ENCODE data around the gene SESTD1.
"Not testable (repeated sequence)": the region's sequence is repeated elsewhere in the genome, so short reads cannot be mapped to it uniquely, and the experiment has no call there.

The SESTD1 gene

DNA sequence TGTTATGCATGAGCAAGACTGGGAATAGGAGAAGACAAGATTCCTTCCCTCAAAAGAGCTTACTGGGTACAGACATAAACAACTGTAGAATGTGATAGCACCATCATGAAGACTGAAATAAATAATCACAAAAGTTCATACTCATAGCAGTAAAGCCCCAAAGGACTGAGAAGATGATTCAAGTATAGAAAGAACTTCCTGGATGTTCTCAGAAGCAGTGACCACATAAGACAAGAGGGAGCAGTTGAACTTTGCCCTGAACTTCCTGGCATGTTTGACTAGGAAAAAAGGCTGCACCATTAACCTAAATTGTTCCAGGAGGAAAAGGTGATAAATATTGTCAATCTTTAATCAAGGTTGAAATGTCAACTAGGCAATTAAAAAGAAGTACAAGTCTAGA, 156.9 kb downstream of the SESTD1 start:
- Mint-ChIP-seq H3K4me3 (no peak overlapping the region), H3K36me3 (ENCODE audit: low read depth) (peaks cover 52% of the 10 kb centered on the region), H3K9me3 (no peaks in the 10 kb centered on the region), H3K27me3 (no peaks in the 10 kb centered on the region), H3K4me1 (ENCODE audit: low read depth) (peaks cover 9% of the 10 kb centered on the region), H3K27ac (no peak overlapping the region)
- intact Hi-C loops (cut with micrococcal nuclease), result no loop called here

DNA sequence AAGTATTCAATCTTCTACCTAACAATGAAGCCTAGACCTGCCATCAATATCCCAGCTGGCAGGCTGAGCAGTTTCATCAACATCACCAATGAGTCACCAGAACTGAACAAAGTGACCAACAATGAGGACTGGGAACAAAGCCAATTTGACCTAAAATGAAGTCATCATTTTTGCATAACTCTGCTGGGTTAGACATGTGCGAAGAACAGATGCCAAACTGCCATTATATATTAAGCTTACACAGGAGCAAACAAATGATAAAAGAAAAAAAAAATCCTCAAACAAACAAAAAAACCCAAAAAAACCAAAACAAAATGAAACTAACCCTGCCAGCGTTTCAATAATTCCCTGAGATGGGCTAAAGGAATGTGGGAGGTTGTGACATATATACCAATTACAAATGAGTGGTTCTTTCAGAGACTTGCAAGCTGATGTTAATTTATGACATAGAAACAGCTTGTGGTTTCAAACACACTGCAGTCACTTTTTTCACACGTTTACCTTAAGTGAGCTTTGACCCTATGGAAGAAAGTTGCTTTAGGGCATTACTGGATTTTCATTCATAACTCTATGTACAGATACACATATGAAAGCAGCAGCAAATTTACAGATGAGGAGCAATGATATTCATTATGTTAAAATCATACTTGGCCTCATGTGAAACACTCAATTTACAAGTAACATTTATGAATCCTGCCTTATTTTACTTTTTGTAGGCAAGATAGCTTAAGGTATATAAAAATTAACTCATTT, 157.8 kb downstream of the SESTD1 start:
- Mint-ChIP-seq H3K27ac (no peak overlapping the region), H3K4me1 (ENCODE audit: low read depth) (peaks cover 9% of the 10 kb centered on the region), H3K4me3 (no peak overlapping the region), H3K36me3 (ENCODE audit: low read depth) (peaks cover 46% of the 10 kb centered on the region), H3K27me3 (no peaks in the 10 kb centered on the region), H3K9me3 (no peaks in the 10 kb centered on the region)
- intact Hi-C loops (cut with micrococcal nuclease), result no loop called here

DNA sequence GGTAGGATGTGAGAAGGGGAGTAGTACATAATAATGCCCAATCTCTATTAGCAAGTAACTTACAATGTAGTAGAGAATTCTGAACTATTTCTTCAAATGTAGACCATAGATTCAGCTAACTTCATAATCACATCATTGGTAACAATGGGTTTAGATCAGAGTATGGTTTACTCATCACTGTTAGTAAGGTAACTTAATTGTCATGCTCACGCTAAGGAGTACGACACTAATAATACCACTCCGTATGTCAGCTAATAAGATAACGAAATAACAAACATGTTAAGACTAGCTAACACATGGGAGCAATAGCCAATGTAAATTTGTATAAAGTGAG, 158.3 kb downstream of the SESTD1 start:
- intact Hi-C loops (cut with micrococcal nuclease), result no loop called here
- H3K27ac Mint-ChIP-seq, result no peak overlapping the region
- no peak overlapping the region for H3K4me3 Mint-ChIP-seq
- peaks cover 9% of the 10 kb centered on the region for H3K4me1 Mint-ChIP-seq (ENCODE audit: low read depth)
- H3K9me3 Mint-ChIP-seq, result no peaks in the 10 kb centered on the region
- H3K36me3 Mint-ChIP-seq (ENCODE audit: low read depth), result peaks cover 41% of the 10 kb centered on the region
- H3K27me3 Mint-ChIP-seq, result no peaks in the 10 kb centered on the region

DNA sequence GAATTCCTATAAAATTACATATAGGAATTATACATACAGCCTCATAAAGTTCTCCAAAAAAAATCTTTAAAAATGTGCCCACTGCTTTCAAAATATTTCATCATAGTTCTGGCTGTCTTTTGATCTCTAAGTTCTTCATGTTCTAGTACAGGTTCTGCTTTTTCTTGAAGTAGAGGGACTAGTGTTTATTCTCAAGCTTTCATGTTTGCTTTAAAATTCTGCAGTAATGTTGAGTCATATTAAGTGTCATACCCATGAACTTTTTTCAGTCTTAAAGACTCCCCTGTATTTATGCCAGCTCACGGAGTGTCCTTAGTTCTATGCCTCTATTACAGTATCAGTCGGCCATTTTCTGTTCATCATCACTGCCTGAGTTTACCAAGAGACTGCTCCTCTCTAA, 159.9 kb downstream of the SESTD1 start:
- H3K27me3 Mint-ChIP-seq, result no peaks in the 10 kb centered on the region
- peaks cover 28% of the 10 kb centered on the region for H3K36me3 Mint-ChIP-seq (ENCODE audit: low read depth)
- intact Hi-C loops (cut with micrococcal nuclease), result no loop called here
- H3K27ac Mint-ChIP-seq, result no peak overlapping the region
- H3K4me3 Mint-ChIP-seq, result no peak overlapping the region
- H3K9me3 Mint-ChIP-seq, result no peaks in the 10 kb centered on the region
- peaks cover 9% of the 10 kb centered on the region for H3K4me1 Mint-ChIP-seq (ENCODE audit: low read depth)

DNA sequence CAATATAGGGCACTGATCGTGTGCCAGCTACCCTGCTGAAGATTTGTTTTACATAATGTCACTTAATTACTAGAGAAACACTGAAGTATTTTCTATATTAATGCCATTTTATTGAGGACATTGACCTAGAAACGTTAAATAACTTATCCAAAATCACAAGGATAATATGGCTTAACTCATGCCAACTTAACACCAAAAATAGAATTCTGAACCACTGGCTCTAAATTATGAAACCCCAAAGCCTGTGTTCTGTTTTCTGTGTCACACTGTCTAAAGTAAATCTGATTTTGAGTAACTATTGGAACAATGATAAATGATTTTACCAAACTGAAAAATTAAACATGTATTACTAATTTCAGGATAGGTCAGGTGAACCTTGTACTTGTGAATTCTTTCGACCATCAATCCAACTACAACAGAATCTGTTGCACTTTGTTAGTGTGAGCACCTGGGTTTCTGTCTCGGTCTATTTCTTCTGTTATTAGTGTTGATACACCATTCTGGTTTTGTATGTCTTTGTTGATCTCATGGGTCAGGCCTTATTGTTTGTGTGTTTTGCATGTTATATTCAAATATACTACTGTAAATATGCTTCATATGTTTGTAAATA, 166.4 kb downstream of the SESTD1 start:
- intact Hi-C loops (cut with micrococcal nuclease), result no loop called here
- H3K36me3 Mint-ChIP-seq (ENCODE audit: low read depth), result peaks cover 6% of the 10 kb centered on the region

DNA sequence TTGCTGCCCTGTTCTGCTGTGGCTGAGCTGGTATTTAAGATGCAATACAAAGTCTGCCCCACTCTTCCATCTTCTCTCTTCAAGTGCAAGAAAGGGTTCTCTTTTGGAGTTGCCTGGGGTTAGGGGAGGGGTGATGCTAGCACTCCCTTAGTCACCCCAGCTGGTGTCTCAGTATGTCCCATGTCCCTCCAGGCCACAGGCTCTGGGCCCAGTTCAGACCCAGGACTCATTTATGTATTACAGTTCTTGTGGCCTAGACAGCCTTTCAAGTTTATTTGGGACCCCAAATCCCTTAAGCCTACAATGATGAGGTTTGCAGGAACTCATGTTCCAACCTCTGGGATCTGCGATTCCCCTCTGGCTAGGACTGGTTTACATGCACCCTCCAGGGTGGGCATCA, 167.5 kb downstream of the SESTD1 start:
- Mint-ChIP-seq H3K9me3 (peaks cover 3% of the 10 kb centered on the region), H3K4me1 (ENCODE audit: low read depth) (peaks cover 6% of the 10 kb centered on the region), H3K27me3 (no peaks in the 10 kb centered on the region), H3K36me3 (ENCODE audit: low read depth) (no peaks in the 10 kb centered on the region), H3K27ac (no peak overlapping the region), H3K4me3 (no peak overlapping the region)
- intact Hi-C loops (cut with micrococcal nuclease), result no loop called here

More for the DNA sequence above, 166.4 kb downstream of the SESTD1 start:
- Mint-ChIP-seq H3K27ac (no peak overlapping the region), H3K9me3 (no peaks in the 10 kb centered on the region), H3K4me3 (no peak overlapping the region), H3K27me3 (no peaks in the 10 kb centered on the region), H3K4me1 (ENCODE audit: low read depth) (peaks cover 6% of the 10 kb centered on the region)

DNA sequence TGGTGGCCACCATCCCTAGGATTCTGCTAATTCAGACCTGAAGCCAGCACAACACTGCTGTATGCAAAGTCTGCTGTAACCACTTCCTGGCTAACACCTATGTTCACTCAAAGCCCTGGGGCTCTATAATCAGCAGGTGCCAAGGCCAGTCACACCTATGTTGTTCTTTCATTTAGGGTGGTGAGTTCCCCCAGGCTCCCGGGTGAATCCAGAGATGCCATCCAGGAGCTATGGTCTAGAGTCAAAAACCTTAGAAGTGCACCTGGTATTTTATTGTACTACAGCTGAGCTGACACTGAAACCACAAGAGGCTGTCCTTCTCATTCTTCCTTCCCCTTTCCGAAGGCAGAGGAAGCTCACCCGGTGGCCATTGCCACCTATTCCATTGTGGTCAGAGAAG, 168.5 kb downstream of the SESTD1 start:
- H3K36me3 Mint-ChIP-seq (ENCODE audit: low read depth), result no peaks in the 10 kb centered on the region
- peaks cover 6% of the 10 kb centered on the region for H3K4me1 Mint-ChIP-seq (ENCODE audit: low read depth)
- intact Hi-C loops (cut with micrococcal nuclease), result no loop called here
- no peak overlapping the region for H3K4me3 Mint-ChIP-seq
- no peak overlapping the region for H3K27ac Mint-ChIP-seq
- H3K9me3 Mint-ChIP-seq, result peaks cover 9% of the 10 kb centered on the region
- no peaks in the 10 kb centered on the region for H3K27me3 Mint-ChIP-seq

DNA sequence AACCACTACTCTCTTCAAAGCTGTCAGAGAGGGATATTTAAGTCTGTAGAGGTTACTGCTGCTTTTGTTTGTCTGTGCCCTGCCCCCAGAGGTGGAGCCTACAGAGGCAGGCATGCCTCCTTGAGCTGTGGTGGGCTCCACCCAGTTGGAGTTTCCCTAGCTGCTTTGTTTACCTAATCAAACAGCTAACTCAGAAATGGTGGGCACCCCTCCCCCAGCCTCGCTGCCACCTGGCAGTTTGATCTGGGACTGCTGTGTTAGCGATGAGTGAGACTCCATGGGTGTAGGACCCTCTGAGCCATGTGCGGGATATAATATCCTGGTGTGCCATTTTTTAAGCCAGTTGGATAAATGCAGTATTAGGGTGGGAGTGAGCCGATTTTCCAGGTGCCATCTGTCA, 171.7 kb downstream of the SESTD1 start:
- H3K27ac Mint-ChIP-seq; H3K27me3 Mint-ChIP-seq; H3K36me3 Mint-ChIP-seq (ENCODE audit: low read depth); intact Hi-C loops (cut with micrococcal nuclease); H3K4me3 Mint-ChIP-seq; H3K4me1 Mint-ChIP-seq (ENCODE audit: low read depth): not testable (repeated sequence)
- peaks cover 19% of the 10 kb centered on the region for H3K9me3 Mint-ChIP-seq

DNA sequence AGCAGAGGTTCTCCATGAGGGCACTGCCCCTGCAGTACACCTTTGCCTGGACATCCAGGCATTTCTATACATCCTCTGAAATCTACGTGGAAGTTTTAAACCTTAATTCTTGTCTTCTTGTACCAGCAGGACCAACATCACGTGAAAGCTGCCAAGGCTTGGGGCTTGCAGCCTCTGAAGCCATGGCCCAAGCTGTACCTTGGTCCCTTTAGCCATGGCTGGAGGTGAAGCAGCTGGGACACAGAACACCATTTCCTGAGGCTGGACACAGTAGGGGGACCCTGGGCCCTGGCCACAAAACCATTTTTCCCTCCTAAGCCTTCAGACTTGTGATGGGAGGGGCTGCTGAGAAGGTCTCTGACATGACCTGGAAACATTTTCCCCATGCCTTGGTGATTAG, 181.9 kb downstream of the SESTD1 start:
- no peak overlapping the region for H3K27ac Mint-ChIP-seq

DNA sequence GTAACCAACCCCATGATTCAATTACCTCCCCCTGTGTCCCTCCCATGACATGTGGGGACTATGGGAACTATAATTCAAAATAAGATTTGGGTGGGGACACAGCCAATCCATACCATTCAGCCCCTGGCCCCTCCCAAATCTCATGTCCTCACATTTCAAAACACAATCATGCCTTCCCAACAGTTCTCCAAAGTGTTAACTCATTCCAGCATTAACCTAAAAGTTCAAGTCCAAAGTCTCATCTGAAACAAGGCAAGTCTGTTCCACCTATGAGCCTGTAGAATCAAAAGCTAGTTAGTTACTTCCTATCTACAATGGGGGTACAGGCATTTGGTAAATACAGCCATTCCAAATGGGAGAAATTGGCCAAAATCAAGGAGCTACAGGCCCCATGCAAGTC, 182.7 kb downstream of the SESTD1 start:
- H3K4me3 Mint-ChIP-seq, result no peak overlapping the region
- no peaks in the 10 kb centered on the region for H3K27me3 Mint-ChIP-seq
- intact Hi-C loops (cut with micrococcal nuclease), result no loop called here
- no peaks in the 10 kb centered on the region for H3K4me1 Mint-ChIP-seq (ENCODE audit: low read depth)
- no peaks in the 10 kb centered on the region for H3K36me3 Mint-ChIP-seq (ENCODE audit: low read depth)
- H3K27ac Mint-ChIP-seq, result no peak overlapping the region
- peaks cover 23% of the 10 kb centered on the region for H3K9me3 Mint-ChIP-seq

More for the DNA sequence above, 181.9 kb downstream of the SESTD1 start:
- H3K27me3 Mint-ChIP-seq, result no peaks in the 10 kb centered on the region
- no peaks in the 10 kb centered on the region for H3K4me1 Mint-ChIP-seq (ENCODE audit: low read depth)
- peaks cover 15% of the 10 kb centered on the region for H3K9me3 Mint-ChIP-seq
- no peak overlapping the region for H3K4me3 Mint-ChIP-seq
- intact Hi-C loops (cut with micrococcal nuclease), result no loop called here
- no peaks in the 10 kb centered on the region for H3K36me3 Mint-ChIP-seq (ENCODE audit: low read depth)

DNA sequence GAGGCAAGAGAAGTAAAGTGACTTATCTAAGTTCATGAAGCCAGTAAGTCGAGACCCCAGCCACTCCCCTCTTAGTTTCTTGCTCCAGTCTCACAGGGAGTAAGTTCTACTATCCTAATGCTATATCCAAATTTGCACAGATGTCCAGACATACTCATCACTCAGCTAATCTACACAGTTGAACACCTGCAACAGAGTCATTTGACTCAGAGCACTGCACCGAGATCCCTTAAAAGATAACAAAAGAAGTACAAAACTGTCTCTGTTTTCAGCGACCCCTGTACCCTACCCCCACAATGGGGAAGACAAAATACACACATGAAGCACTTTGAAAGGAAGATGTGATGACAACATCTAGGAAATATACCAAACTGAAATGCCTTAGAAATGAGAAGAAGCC, 192.1 kb downstream of the SESTD1 start:
- intact Hi-C loops (cut with micrococcal nuclease), result no loop called here
- Mint-ChIP-seq H3K9me3 (peaks cover 40% of the 10 kb centered on the region), H3K4me1 (ENCODE audit: low read depth) (no peaks in the 10 kb centered on the region), H3K27ac (no peak overlapping the region), H3K27me3 (no peaks in the 10 kb centered on the region), H3K4me3 (no peak overlapping the region), H3K36me3 (ENCODE audit: low read depth) (no peaks in the 10 kb centered on the region)

DNA sequence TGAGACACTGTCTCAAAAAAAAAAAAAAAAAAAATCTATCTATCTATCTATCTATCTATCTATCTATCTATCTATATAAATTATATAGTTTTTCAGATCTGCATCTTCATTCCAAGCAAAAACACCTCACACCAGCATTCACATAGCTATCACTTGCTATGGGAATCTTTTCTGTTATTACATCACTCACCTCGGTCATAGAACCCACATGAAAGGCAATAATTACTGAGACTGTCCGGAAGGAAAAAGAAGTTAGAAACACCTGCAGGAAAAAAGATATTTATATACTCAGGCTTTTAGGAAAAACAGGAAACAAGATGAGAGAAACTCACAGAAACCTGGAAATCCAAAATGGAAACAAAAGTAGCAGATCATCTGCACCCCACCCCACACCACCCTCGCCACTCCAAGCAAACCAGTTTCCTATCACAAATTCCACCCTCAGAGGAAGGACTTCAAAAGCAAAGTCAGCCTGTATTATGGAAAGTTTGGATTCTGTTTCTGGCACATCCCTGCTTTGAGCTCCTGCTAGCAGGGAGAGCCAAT, 192.7 kb downstream of the SESTD1 start:
- peaks cover 40% of the 10 kb centered on the region for H3K9me3 Mint-ChIP-seq
- intact Hi-C loops (cut with micrococcal nuclease), result no loop called here
- H3K4me3 Mint-ChIP-seq, result no peak overlapping the region
- no peak overlapping the region for H3K27ac Mint-ChIP-seq
- no peaks in the 10 kb centered on the region for H3K27me3 Mint-ChIP-seq
- no peaks in the 10 kb centered on the region for H3K4me1 Mint-ChIP-seq (ENCODE audit: low read depth)
- H3K36me3 Mint-ChIP-seq (ENCODE audit: low read depth), result no peaks in the 10 kb centered on the region

DNA sequence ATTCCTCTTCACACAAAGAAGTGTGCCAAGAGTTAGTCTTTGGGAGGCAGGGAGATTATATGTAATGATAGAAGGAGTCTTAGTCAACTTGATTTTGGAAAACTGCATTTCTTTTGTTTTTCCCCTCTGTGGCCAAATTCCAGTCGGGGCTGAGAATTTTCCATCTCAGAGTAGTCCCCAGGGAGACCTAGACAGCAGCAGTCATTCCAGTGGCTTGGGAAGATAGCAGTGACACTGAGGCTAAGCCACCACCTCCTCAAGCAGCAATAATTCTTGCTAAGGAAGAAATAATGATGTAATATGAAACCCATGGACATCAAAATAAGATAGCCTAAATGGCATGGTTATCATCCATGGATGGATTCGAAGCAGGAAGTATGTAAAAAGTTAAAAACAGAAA, 193.7 kb downstream of the SESTD1 start:
- H3K27me3 Mint-ChIP-seq, result no peaks in the 10 kb centered on the region
- H3K4me3 Mint-ChIP-seq, result no peak overlapping the region
- H3K9me3 Mint-ChIP-seq, result peaks cover 40% of the 10 kb centered on the region
- no peaks in the 10 kb centered on the region for H3K36me3 Mint-ChIP-seq (ENCODE audit: low read depth)
- H3K4me1 Mint-ChIP-seq (ENCODE audit: low read depth), result no peaks in the 10 kb centered on the region
- intact Hi-C loops (cut with micrococcal nuclease), result no loop called here
- no peak overlapping the region for H3K27ac Mint-ChIP-seq

DNA sequence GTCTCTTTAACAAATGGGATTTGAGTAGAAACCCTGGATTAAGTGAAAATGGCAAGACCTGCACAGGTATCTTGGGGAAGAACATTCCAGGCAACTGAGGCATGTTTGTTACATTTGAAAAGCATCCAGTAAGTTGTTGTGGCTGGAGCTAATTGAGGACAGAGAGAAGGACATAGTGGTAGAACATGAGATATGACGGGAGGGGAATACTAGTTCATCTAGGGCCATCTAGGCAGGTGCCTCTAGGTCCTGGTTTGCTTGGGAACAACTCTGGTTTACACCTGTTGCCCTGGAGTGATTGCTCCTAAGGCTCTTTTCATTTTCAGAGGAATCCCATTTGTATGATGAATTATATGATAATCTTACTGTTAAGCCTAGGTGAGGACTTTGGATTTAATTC, 194.9 kb downstream of the SESTD1 start:
- no peaks in the 10 kb centered on the region for H3K4me1 Mint-ChIP-seq (ENCODE audit: low read depth)
- H3K4me3 Mint-ChIP-seq, result no peak overlapping the region
- intact Hi-C loops (cut with micrococcal nuclease), result no loop called here
- H3K27ac Mint-ChIP-seq, result no peak overlapping the region
- H3K36me3 Mint-ChIP-seq (ENCODE audit: low read depth), result no peaks in the 10 kb centered on the region
- H3K9me3 Mint-ChIP-seq, result peaks cover 42% of the 10 kb centered on the region
- no peaks in the 10 kb centered on the region for H3K27me3 Mint-ChIP-seq

Data from dendritic cell treated with granulocyte-macrophage colony-stimulating factor and Interleukin-4, amounts not matched to agents 40 ng/mL and 50 ng/mL, for 4 days (primary cell).